AG09319 (cell line): ENCODE measurements around the gene FRG2C.
A peak's percentile ranks its signal among the peaks of the same experiment; 100 is the strongest.
"Not testable (repeated sequence)": the region's sequence is repeated elsewhere in the genome, so short reads cannot be mapped to it uniquely, and the experiment has no call there.

Experiments
- DNase-seq: peaks from one replicate; pipeline ENCODE4 v3.0.0-alpha.2; 2010; ENCODE audit warnings: low read depth; ENCODE audit errors: extremely low read depth
- TF ChIP-seq, protein P1 (sequence below): IDR thresholded peaks from 2 replicates; pipeline ENCODE4 v1.5.1; 2011; ENCODE audit warnings: low read depth, mild to moderate bottlenecking, inconsistent platforms, low read length, moderate library complexity

The FRG2C gene

DNA sequence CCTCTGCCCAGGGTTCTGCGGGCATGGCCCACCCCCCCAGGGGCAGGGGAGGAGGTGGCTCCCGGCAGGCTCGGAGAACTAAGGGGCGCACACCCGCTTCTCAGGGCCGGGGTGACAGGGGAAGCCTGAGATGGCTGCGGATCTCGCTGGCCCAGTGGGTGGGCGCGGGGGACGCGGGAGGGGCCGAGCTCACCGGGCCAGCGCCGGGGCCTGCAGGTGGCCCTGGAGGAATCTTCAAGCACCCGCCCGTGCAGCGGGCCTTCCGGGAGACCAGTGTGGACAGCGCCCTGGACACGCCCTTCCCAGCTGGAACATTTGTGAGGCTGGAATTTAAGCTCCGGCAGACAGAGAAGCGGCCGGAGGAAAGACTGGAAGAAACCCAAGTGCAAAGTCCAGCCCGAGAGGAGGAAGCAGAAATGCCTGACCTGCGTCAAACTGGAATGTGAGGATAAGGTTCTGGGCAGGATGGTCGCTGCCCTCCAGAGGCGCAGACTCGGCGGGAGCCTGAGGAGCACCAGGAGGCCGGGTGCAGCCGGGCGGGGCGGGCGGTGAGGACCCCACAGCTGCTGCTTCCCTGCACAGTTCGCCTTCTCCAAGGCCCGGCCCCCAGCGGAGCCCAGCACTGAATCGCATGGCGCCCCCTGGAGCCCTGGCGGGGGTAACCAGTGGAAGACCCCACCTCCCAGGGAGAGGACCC lies 5.6 kb upstream of the FRG2C start:
- DNase-seq = not testable (repeated sequence)
- TF ChIP-seq, protein P1, sequence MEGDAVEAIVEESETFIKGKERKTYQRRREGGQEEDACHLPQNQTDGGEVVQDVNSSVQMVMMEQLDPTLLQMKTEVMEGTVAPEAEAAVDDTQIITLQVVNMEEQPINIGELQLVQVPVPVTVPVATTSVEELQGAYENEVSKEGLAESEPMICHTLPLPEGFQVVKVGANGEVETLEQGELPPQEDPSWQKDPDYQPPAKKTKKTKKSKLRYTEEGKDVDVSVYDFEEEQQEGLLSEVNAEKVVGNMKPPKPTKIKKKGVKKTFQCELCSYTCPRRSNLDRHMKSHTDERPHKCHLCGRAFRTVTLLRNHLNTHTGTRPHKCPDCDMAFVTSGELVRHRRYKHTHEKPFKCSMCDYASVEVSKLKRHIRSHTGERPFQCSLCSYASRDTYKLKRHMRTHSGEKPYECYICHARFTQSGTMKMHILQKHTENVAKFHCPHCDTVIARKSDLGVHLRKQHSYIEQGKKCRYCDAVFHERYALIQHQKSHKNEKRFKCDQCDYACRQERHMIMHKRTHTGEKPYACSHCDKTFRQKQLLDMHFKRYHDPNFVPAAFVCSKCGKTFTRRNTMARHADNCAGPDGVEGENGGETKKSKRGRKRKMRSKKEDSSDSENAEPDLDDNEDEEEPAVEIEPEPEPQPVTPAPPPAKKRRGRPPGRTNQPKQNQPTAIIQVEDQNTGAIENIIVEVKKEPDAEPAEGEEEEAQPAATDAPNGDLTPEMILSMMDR = peak; percentile 13

DNA sequence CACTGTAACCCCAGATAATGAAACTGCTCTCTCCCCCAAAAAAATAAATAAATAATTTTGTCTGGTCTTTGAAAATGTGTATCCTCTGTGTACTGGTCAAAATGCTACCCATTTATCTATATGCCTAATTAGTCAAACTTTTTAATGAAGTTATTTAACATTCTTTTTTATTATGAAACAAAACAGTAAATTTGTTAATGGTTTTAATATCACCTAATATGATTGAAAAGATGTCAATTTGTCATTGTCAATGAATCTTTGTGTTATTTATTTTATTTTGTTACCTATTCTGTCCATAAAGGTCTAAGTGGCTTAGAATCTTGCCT lies 5.1 kb upstream of the FRG2C start:
- DNase-seq = not testable (repeated sequence)

DNA sequence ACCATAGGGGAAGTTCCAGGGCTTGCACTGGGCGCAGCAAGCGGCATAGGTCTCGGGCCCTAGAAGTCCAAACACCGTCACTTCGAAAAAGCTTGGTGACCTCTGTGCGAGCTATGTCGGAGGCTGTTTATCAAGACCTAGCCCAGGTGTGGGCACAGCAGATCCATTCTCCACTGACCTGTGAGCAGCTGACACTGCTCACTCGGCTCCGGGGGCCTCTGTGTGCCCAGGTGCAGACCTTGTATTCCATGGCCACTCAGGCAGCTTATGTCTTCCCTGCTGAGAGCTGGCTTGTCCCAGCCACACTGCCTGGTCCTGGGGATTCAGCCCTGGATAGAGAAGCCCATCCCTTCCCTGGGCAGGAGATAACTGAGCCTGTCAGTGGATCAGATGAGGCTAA lies 1.5 kb downstream of the FRG2C start:
- DNase-seq = not testable (repeated sequence)

DNA sequence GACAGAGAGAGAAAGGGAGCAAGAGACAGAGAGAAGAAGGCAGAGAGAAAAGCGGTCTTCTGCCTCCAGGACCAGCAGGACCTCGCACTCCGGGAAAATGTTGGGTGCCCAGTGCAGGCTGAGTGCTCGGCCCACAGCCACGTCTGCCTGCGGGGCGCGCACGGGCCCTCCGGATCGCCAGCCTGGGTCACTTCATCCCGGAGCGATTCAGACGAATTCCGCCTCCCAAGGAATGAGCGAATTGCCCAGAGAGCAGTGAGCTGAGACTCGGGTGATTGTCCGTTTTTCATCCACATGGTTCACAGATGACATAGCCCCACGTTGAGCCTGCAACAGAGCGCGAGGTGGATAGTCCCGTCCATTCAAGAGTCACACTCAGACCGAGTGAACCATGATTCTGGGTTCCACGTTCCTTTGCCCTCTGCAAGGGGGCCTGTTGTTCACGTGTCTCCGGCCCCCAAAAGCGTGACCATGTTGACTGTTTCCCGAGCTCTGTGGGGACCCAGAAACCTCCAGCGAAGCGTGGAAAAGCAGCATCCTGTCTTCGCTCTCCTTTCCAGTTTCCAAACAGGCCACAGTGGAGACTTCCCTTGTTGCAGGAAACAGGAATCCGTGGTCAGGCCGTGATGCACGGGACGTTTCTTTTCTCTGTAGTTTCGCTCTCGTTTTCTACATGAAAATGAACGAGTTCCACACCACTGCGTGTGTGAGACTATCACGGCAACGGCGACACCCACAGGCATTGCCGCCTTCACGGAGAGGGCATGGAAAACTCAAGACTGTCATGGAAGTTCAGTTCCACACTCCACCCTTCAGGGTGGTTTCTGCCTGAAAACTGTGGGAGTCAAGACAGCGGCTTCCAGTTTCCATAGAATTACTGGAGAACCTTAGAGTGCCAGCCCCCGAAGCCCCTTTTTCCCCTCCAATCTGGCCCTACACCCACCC lies 3.9 kb downstream of the FRG2C start:
- DNase-seq = not testable (repeated sequence)

DNA sequence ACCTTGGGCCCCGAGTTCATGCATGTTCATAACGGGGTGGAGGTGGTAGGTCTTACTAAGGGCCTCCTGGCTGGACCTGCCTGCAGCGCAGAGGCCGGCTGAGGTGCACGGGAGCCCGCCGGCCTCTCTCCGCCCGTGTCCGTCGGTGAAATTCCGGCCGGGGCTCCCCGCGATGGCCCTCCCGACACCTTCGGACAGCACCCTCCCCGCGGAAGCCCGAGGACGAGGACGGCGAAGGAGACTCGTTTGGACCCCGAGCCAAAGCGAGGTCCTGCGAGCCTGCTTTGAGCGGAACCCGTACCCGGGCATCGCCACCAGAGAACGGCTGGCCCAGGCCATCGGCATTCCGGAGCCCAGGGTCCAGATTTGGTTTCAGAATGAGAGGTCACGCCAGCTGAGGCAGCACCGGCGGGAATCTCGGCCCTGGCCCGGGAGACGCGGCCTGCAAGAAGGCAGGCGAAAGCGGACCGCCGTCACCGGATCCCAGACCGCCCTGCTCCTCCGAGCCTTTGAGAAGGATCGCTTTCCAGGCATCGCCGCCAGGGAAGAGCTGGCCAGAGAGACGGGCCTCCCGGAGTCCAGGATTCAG lies 4.7 kb downstream of the FRG2C start:
- DNase-seq = not testable (repeated sequence)

DNA sequence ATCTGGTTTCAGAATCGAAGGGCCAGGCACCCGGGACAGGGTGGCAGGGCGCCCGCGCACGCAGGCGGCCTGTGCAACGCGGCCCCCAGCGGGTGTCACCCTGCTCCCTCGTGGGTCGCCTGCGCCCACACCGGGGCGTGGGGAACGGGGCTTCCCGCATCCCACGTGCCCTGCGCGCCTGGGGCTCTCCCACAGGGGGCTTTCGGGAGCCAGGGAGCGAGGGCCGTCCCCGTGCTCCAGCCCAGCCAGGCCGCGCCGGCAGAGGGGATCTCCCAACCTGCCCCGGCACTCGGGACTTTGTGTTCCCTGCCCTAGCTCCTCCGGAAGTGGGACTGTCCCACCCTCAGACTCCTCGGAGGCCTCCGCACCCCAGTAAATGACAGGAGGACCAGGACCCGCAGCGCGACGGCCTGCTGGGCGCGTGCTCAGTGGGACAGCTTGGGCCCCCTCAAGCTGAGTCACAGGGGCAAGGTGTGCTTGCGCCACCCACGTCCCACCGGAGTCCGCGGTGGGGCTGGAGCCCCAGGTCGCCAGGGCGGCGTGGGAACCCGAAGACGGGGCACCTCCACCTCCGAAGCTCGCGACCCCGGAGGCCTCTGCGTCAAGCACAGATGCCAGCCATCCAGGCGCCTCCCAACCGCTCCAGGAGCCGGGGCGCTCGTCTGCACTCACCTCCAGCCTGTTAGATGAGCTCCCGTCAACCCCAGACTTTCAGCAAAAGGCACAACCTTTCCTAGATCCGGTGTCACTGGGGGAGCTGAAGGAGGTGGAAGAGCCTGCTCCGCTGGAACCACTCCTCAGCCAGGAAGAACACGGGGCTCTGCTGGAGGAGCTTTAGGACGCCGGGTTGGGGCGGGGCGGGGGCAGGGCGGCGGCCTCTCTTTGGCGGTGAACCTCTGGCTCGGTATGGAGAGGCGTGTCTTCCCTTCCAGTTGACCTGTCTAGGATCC lies 5.5 kb downstream of the FRG2C start:
- not testable (repeated sequence) for DNase-seq

DNA sequence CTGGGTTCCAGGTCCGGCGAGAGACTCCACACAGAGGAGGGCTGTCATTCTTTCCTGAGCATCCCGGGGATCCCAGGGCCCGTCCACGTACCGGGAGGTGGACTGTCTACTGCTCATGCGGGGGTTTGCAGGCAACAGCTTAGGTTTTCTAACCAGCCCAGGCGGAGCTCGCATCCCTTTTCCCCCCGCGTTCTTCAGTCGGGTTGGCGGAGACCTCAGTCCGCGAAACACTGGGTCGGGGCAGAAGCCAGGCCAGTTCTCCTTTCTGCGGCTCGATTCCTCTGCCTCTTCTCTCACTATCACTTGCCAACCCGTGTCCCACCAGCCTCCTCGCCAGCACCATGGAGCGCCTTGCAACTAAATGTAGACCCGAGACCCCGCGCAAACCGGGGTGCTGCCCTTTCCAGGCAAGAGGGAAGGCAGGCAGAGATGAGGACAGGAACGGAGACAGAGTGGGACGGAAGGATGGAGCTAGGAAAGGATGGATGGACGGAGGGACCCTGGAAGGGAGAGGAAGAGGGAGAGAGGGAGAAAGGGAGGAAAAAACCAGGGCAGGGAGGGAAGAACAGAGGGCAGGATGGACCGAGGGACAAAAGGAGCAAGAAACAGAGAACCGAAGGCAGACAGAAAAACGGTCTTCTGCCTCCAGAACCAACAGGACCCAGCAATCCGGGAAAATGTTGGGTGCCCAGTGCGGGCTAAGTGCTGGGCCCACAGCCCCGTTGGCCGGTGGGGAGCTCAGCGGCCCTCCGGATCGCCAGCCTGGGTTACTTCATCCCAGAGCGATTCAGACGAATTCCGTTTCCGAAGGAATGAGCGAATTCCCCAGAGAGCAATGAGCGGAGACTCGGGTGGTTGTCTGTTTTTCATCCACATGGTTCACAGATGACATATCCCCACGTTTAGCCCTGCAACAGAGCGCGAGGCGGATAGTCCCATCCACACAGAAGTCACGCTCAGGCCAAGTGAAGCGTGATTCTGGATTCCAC lies 6.5 kb downstream of the FRG2C start:
- peak; percentile 47 for DNase-seq

DNA sequence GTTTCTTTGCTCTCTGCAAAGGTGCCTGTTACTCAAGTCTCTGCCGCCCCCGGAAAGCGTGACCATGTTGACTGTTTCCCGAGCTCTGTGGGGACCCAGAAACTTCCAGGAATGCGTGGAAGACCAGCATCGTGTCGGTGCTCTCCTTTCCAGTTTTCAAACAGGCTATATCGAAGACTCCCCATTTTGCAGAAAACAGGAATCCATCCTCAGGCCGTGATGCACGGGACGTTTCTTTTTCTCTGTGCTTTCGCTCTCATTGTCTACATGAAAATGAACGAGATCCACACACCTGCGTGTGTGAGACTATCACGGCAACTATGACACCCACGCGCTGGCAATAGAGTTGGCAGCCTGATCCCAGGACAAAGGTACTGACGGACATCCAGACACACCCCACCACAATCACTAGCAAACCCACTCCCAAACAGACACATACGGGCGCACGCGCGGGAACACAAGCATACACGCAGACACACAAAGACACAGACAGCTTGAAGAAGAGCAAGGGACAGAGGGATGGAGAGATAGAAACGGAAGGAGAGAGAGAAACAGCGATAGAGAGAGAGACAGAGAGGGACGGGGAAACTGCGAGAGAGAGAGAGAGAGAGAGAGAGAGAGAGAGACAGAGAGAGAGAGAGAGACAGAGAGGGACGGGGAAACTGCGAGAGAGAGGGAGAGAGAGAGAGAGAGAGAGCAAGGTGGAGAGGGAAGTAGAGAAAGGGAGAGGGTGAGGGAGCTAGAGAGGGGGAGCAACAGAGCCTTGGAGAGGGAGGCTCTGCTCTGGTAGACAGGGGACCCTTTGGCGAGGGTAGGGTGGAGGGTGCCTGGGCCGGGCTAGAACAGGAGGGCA lies 7.4 kb downstream of the FRG2C start:
- DNase-seq = not testable (repeated sequence)

DNA sequence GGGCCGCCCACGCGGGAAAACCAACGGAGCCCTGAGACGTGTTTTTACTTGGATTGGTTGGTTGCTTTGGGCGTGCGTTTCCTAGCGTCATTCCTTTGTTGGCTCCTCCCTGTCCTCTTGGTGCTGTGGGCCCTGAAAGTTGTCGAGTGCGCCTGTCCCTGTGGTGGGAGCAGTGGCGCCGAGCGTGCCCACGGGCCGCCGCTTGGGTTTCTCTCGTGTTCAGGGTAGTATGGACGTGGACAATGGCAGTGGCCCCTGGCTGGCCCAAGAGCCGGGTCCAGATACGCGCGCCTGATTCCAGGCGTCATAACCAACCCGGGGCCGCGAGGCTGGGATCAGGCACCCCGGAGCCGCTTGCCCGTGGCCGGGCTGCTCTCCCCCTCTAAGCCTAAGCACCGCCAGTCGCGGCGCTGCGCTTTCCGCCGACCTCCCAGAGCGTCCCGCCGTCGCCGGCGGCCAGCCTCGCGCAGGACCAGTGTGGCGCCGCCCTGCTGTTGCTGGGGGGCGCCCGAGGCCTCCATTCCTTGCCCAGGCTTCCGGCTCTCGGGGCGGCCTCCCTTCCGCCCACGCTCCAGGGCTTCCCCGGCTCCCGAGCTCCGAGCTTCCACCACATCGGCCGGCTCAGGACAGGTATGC lies 8.1 kb downstream of the FRG2C start:
- DNase-seq = not testable (repeated sequence)

DNA sequence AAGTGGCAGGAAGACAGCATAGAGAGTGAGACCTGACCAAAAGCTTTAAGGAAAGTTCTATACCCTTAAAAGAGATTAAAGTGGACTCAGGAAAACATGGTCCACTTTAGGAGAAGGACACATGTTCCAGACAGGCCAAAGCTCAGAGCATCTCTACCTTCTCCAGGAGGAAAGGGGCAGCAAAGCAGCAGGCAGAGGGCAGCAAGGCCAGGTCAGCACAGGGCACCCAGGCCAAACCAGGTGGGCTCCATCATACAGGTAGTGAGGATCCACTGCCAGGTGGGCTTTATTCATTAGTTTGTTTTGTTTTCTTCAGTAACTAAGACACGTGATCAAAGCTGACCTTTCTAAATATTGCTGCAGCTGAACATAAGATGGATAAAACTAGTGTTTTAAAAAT lies 19.8 kb downstream of the FRG2C start:
- not testable (repeated sequence) for DNase-seq

DNA sequence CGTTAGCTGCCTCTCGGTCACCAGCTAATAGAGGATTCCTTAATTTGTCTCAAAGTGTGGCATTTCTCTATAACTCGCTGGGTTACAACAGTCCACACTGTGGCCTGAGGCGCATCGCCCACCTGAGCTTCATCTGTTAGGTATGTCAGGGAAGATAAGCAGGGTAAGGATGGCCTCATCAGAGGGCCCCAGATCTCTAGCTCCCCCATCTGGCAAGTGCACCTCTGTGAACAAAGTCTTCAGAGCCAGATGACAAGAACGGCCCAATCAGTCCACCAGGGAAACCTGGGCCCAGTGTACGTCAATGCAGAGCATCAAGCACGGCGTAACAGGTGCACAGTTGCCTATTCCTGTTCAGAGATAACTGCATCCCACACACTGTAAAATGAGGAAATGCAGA lies 23.2 kb downstream of the FRG2C start:
- TF ChIP-seq, protein P1 = no peak
- no peak for DNase-seq
